ENCODE results near the gene KDELR3.

Gene KDELR3

DNA sequence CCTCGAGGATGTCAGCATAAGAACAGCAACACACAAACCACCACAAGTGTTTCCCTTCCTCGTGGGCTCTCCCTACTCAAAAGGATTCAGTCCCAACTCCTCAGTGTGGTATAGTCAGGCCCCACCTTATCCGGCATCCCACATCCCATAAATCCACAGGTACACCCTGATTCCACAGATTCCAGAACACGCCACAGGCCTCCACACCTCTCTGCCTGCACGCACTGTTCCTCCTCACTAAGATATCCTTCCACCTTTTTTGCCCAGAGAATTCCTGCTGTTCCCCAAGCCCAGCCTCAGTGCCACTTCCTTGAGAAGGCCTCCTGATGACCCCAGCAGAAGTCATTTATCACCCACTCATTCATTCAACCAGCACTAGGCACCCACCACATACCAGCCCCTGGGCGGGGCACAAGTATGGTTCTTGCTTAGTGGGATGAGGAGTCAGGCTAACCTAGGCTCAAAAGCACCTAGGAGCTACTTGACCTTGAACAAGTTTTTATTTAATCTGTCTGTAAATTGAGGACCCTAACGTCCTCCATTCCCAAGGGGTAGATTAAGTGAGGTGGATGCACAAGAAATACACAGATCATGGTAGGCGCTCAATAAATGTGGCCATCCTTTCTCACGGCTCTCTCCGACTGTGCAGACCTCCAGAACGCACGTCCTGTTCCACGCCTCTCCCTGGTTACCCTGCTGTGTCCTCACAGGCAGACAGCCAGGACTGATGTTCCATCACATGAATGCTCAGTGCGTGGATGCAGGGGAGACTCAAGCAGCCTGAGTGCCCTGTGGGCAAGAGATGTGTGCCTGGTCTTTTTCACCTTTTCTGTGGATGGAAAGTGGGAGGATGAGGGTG, 10.8 kb upstream of the KDELR3 start:
- no peak for DNase-seq

DNA sequence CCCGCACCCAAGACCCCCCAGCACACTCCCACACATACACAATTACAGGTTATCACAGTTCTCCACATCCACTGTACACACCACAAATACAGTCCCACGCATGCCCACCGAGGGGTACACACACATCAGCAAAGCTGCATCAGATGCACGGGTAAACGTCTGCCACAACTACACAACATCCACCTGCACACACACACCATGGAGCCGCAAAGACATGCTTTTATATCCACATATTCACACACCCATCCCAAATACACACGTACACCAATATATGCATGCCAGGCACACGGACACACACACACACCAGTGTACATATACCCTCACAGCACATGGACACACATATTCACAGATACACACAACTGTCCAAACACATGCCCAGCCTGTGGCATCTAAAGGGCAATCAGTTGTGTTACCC, 7.5 kb upstream of the KDELR3 start:
- DNase-seq, result no peak

DNA sequence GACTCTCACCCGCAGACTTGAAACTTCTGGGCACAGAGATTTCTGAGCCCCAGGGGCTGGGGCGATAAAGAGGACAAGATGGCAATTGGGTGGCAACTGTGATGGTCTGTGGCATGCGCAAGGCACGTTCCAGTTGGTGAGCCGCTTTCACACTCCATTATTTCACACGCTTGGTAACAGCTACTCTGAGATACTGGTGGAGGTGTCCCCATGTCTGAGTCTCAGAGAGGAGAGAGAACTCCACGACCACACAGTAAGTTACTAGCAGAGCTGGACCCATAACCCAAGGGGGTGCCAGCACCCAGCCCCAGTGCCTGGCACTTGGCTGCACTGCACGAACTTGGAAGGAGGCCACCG, 6.9 kb upstream of the KDELR3 start:
- no peak for DNase-seq

DNA sequence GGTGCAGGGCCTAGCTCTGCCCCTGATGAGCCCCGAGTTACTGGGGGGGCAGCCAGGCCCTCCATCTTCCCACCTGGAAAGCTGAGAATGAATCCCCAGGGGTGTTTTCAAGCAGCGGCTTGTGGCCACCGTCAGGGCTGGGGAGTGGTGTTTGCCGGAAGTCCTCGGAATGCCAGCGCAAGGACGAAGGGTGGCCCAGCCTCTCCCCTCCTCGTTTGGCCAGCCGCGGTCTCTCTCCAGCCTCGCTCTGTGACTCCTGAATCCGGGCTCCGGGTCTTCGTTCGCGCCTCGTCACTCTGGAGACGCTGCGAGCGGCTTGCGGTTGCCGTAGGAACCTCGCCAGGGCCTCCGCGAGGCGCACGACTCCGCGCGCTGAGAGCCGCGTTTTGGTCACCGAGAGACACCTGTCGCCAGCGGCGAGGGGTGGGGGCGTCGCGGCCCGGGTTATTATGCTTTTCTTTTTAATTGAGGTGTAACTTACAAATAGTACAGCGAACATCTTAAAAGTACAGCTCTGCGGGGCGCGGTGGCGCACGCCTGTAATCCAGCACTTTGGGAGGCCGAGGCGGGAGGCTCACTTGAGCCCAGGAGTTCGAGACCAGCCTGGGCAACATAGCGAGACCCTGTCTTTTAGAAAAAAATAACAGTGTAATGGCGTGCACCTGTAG, 6.3 kb upstream of the KDELR3 start:
- no peak for DNase-seq

DNA sequence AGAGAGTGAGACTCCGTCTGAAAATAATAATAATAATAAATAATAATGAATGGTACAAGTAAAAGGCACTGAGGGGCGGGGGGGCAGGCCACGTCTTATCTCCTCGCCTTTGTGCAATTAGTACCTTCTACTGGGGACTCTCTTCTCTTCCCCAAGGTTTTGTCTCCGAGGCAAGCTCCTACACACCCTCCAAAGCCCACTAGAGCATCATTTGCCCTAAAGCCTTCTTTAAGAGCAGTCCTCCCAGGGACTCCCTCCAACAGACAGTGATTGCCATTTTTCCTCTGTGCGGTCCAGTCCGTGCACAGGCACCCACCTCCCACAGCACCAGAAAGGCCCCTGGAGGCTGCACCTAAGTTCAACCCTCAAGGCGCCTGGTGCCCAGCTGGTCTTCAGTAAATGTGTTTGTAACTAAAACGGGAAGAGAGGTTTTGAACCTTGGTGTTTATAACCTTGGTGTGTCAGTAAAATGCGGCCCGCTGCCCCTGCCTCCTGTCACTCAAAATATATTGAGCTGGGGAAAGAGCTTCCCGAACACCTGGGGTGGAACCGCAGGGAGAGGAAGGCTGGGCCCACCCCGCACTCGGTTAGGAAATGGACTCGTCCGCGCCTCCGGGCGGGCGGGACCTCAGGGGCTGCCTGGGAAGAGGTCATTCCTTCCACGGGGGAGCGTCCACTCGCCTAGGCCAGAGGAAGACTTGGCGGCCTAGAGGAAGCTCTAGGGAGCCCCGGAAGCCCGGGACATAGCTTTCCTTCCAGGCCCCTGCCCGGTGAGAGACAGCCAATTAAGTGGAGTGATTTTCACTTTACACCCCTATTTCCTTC, 4.7 kb upstream of the KDELR3 start:
- no peak for DNase-seq

DNA sequence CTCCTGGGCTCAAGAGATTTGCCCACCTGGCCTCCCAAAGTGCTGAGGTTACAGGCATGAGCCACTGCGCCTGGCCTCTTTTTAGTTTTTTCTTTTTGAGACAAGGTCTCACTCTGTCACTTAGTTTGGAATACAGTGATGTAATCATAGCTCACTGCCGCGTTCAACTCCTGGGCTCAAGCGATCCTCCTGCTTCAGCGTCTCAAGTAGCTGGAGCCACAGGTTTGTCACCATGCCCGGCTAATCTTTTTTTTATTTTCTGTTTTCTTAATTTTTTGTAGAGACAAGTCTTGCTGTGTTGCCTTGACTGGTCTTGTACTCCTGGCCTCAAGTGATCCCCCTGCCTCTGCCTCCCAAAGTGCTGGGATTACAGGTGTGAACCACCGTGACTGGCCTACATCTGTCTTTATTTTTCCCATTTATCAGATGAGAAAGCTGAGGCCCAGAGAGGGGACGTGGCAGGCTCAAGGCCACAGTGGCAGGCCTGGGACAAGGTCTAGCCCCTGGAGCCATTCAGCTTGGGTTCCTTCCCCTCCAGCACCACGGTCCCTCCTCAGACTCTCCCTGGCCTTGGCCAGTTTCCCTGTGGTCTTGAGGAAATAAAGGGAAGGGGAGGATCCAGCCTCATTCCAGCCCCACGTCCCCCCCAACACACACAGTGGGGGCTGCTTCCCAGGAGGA, 2.8 kb upstream of the KDELR3 start:
- no peak for DNase-seq

DNA sequence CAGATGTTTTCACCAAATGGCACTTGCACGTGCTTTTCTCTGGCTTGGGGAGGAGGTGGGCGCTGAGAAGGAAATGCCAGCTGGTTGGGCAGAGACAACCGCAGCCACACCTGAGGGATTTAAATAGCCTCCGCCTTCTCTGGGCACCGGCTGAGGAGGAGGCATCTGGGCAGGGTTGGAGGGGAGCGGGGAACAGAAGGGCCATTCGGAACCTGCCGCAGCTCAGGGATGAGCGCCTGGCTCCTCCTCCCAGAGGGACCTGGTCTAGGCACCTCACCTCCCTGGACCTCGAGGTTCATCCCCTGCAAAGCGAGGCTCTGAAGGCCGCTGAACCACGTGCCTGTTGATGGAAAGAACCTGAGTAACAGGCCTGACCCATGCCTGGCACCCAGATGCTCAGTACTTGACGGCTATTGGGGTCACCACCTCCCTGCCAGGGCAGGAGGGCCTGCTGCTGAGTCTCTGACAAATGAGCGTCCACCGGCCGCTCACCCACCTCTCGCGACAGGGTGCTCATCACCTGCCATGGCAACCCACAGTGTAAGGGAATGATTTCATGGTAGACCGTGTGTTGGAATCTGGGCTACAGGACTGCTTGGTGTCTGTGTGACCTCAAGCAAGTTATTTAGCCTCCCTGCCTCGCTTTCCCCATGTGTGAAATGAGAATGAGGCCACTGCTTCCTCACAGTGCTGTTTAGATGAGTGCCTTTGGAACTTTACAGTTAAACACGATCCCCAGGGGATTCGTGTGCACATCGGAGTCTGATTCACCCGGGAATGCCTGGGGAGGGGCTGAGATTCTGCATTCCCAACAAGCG, 2.0 kb upstream of the KDELR3 start:
- no peak for DNase-seq

DNA sequence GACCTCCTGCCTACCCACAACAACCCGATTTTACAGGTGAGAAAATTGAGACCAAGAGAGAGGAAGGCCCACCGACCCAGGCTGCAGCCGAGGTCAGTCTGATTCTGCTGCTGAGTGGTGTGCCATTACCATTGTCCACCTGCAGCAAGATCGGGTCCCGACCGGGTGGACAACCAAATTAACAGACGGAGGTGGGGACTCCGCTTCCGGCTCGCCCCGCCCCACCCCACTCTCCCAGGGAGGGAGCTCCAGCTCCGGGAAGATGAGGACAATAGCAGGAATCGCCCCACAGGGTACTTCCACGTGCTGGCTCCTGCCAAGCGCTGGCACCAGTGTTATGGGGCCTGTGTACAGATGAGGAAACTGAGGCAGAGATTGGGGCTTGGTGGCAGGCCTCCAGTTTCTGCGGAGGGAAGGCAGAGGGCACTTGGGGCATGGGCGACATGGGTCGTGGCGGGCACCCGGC, 425 bp upstream of the KDELR3 start:
- DNase-seq, result no peak

DNA sequence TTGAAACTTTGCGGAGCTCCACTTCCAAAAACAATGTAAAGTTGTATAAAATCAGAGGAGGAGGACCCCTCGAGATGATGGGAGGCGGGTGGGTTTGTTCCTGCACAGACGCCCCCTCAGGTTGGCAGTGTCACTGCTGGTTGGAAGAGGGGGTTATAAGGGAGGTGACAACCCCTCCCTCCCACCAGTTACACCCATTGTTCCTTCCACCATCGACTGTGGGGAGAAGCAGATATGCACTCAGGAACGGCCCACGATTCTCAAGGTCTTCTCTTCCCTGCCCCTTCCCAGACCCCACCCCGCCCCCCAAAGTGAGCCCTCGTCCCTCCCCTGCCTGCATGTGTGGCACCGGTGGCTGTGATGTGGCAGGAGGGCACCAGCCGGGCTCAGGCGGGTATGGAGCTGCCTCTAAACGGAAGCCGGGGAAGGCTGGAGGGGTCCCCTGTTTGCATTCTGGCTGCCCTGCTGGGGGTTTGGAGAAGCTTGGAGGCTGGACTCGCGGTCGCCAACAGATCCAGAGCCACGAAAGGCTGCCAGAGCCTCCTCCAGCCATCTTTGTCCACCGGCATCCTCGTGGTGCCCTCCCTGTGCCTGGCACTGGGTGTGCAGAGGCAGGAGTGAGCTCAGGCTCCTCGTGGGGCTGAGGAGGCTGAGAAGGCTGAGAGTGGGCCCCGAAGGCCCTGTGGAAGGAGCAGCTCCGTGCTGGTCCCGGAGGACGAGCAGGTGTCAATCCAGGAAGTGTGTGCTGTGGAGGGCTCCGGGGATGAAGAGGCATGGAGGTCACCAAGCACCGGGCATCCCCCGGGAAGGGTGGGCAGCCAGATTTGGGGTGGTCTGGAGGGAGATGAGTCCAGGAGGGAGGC, 778 bp downstream of the KDELR3 start:
- DNase-seq, result no peak

DNA sequence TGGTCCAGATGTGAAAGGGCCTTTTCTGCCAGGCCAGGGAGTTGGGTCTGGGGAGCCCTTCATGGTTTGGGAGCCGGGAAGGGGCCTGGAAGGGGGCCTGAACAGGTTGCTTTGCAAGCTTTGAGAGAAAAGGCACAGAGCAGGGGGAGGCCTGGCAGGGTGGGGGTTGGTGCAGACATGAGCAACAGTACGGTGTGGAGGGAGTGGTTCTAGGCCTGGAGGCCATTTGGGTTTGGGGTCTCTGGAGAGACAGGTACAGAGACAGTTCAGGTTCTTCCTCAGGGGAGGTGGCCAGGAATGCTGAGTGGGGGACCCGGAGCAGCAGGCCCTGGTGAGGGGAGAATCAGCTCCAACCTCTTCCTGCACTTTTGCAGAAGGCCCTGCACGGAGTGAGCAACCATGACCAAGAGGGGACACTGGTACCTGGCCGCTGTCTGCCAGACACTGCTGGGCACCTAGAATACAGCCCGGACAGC, 1.4 kb downstream of the KDELR3 start:
- DNase-seq, result peak; percentile 26

DNA sequence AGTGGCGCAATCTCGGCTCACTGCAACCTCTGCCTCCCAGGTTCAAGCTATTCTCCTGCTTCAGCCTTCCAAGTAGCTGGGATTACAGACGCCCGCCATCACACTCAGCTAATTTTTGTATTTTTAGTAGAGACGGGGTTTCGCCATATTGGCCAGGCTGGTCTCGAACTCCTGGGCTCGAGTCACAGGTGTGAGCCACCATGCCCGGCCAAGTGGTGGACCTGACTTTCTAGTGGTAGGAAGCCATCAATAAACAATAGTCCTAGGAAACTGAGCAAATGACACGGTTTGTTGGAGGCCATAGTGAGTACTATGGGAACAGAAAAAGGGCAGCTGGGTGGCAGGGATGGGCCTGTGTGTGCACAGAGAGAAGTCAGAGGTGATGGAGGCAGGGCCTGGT, 2.3 kb downstream of the KDELR3 start:
- DNase-seq, result peak; percentile 23

DNA sequence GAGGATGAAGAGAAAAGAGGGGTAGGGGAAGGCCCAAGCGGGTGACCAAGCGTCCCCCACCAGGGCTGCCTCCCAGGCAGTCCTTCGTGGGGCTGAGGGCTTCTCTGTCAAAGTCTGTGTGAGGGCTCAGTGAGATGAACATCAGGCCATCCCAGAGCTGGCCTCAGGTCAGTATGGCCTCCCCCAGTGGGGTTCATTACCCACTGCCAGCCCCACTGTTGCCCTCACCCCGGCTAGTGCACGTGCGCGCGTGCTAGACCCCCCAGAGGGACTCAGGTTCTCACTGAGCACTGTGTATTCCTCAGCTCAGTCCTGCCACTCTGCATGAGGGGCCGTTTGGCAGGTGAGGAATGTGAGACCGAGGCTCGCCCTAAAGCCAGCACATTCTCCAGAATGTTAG, 3.3 kb downstream of the KDELR3 start:
- no peak for DNase-seq

DNA sequence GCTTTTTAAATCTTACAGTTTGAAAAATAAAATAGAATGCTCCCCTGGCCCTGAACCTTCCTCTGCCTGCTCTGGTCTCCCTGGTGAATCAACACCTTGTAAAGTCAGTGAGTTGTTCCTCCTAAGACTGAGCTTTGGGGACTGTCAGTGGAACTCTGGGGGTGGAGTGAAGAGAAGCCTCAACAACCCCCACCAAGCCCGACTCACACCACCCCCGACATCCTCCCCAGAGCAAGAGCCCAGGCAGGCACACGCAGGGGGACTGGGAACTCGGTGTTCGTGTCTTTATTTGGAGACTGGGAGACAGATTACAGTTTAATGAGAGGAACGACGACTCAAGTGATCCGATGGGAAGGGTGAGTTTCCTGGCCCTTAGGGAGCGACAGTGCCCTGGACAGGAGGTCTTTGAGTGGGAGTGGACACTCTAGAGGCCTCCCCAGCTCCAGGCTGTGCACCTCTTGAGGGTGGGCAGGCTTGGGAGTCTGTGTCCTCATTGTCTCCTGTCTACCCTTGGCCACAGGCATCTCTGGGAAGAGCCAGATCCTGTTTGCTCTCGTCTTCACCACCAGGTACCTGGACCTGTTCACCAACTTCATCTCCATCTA, 6.2 kb downstream of the KDELR3 start:
- DNase-seq, result no peak

DNA sequence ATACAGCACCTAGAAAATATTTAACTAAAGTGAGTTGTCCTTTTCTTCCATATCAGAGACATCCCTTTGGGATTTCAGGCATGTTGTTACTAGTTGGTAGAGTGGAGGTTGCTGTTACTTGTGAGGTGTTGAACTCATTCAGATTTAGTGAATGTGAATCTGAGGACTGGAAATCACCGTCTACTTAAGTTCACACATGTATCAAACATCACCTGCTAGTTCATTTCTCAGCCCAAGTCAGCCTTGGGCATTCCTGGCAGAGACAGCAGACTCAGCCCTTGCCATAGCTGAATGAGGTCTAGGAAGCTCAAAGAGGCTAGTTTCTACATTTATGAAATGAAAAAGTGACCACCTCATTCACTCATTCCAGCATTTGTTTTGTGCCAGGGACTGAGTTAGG, 9.7 kb downstream of the KDELR3 start:
- no peak for DNase-seq

DNA sequence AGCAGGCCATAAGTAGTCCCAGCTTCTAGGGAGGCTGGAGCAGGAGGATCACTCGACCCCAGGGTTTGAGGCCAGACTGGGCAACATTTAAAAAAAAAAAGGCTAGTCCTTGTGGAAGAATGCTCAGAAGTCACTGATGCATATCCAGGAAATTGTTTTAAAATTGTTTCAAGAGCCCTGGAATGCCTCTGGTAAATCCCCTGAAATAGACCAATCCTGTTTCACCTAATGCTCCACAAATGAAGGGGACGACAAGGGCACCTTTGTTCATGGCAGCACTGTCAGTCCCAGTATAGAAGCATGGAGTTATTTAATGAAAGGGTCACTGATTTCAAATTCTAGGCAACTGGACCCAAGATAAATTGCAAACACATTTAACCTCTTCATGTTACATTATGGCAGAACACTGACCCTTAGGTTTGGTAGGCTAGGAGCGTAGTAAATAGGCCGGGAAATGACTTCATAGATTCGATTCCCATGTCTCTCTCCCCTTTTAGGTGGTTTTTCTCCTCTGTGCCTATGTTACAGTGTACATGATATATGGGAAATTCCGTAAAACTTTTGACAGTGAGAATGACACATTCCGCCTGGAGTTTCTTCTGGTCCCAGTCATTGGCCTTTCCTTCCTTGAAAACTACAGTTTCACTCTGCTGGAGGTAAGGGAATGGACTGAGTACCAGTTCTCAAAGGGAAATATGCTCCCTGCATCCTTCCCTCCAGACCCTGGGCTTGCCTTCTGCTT, 11.4 kb downstream of the KDELR3 start:
- DNase-seq, result no peak

DNA sequence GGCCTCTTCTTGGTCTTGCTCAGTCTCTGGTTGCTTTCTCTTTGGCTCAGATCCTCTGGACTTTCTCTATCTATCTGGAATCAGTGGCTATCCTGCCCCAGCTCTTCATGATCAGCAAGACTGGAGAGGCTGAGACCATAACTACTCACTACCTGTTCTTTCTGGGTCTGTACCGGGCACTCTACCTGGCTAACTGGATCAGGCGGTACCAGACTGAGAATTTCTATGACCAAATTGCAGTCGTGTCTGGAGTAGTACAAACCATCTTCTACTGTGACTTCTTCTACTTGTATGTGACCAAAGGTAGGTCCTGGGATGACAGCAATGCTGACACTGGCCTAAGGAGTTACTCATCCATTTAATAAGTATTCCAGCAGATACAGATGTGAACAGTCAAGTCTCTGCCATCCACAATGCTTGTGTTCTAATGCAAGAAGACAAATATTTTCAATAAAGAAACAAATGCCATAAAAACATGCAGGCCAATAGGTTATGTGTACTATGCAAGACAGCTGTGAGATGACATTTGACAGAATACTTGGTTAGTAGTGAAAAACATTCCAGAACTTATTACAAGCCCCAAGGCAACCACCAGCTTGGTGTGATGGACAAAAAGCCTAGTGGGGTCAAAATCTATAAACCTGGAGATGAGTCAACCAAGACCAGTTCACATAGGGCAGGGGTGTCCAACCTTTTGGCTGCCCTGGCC, 13.4 kb downstream of the KDELR3 start:
- no peak for DNase-seq

DNA sequence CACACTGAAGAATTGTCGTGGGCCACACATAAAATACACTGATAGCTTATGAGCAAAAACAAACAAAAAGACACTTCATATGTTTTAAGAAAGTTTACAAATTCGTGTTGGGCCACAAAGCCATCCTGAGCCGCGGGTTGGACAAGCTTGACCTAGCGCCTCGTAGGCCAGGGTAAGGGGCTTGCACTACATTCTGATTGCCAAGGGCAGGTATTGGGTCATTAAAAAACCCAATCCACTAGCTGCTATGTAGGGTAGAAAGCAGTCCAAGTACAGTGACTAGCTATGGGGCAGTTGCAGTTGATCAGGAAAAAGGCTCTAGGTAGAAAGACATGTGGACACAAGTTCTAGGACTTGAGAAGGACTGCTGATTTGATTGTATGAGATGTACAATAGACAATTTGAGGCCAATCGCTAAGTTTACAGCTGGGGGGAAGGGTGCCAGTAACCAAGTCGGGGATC, 14.0 kb downstream of the KDELR3 start:
- no peak for DNase-seq

DNA sequence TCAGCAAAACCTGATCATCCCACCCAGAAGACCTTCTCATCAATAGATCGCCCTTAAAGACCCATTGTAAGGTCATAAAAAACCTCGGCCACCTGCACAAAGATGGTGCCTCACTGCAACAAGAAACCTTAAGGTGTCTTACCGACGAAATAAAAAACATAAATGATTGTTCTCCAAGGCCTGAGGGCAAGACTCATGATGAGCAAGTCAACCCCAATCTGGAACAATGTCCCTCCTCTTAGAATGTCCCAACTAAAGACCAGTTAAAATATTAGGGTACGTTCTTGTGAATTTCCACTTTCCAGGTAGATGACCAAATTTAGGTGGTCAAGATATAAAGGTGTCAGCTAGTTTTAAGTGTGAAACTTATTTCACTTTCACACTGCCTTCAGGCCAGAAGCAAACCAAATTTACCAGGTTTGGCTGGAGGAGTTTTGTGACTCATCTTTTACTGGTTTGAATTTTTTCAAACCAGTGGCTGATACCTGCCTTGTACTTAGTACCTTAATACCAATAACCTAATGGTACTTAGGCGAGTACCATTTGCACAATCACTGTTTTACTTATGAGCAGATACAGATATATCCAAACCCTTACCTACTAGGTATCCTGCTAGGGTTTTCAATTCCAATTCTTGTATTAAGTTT, 14.9 kb downstream of the KDELR3 start:
- no peak for DNase-seq

All from activated CD4-positive, CD25-positive, alpha-beta regulatory T cell treated with anti-CD3 and anti-CD28 coated beads, Interleukin-2, amount 50 U/mL, for 72 hours (primary cell).